CD4-positive, alpha-beta T cell (primary cell): ENCODE measurements around the gene SMPX. TPM values are rescaled to one million over a fixed set of nuclear protein-coding genes. Genes with fewer than 3 reads are reported as not detected.

Experiments used
- ATAC-seq: fragments of 200-7000 bp; cut with Tn5 transposase; one replicate; pipeline ENCODE4 v1.10.0; 2022; ENCODE audit warnings: mild to moderate bottlenecking; ENCODE audit not compliant: poor library complexity
- CTCF ChIA-PET: fragments of 350-600 bp; sonication (Branson Sonifier 250); formaldehyde crosslinking; loops from one replicate; lab custom pipeline; 2021; ENCODE audit warnings: antibody characterized with exemption, inconsistent platforms; lab: Charles Lee
- POLR2A ChIA-PET: fragments of 350-600 bp; sonication (Branson Sonifier 250); formaldehyde crosslinking; loops from one replicate; lab custom pipeline; 2021; ENCODE audit warnings: antibody characterized with exemption, inconsistent platforms; lab: Charles Lee
- DNase-seq, 14 experiments: peaks; one replicate each; pipeline ENCODE4 v3.0.0-alpha.2; 2013 to 2020; ENCODE audit warnings: mixed read lengths in 2 of 14
- H3K27ac ChIP-seq, 2 donors: one replicate each; pipeline versions ENCODE4 v1.5.1 to v1.7.0; 2013; ENCODE audit warnings: low read length in 2 of 2, low read depth in 1 of 2, mild to moderate bottlenecking in 1 of 2
- H3K27me3 ChIP-seq, 2 experiments: 1 replicate in 1 of 2; 2 replicates in 1 of 2; pipeline versions ENCODE4 v1.6.1 to v1.7.0; 2013; ENCODE audit warnings: low read length in 2 of 2, control low read depth in 1 of 2, mild to moderate bottlenecking in 1 of 2, moderate library complexity in 1 of 2; ENCODE audit not compliant: insufficient read depth in 2 of 2, control insufficient read depth in 1 of 2
- H3K36me3 ChIP-seq: one replicate; pipeline ENCODE4 v1.6.1; 2013; ENCODE audit warnings: low read length, control low read depth; ENCODE audit not compliant: insufficient read depth
- H3K4me1 ChIP-seq: one replicate; pipeline ENCODE4 v1.6.1; 2013; ENCODE audit warnings: low read length, control low read depth; ENCODE audit not compliant: insufficient read depth
- H3K4me3 ChIP-seq: one replicate; pipeline ENCODE4 v1.5.1; 2013; ENCODE audit warnings: mild to moderate bottlenecking, low read length, moderate library complexity
- H3K9me3 ChIP-seq, 2 experiments: 1 replicate in 1 of 2; 2 replicates in 1 of 2; pipeline versions ENCODE4 v1.6.1 to v1.7.0; 2013; ENCODE audit warnings: low read length in 2 of 2, mild to moderate bottlenecking in 2 of 2, control low read depth in 1 of 2, moderate library complexity in 1 of 2; ENCODE audit not compliant: control insufficient read depth in 1 of 2, insufficient read depth in 1 of 2
- H3K27ac Mint-ChIP-seq: one replicate; pipeline ENCODE4 v1.8.0; 2020; ENCODE audit warnings: mixed read lengths
- H3K27me3 Mint-ChIP-seq: one replicate; pipeline ENCODE4 v1.8.0; 2021; ENCODE audit warnings: mixed read lengths
- H3K36me3 Mint-ChIP-seq: one replicate; pipeline ENCODE4 v1.8.0; 2021; ENCODE audit warnings: low read depth, mixed read lengths
- H3K4me1 Mint-ChIP-seq: one replicate; pipeline ENCODE4 v1.8.0; 2021; ENCODE audit warnings: low read depth, mixed read lengths
- H3K4me3 Mint-ChIP-seq: one replicate; pipeline ENCODE4 v1.8.0; 2020; ENCODE audit warnings: mild to moderate bottlenecking, mixed read lengths
- H3K9me3 Mint-ChIP-seq: one replicate; pipeline ENCODE4 v1.8.0; 2020; ENCODE audit warnings: mixed read lengths
- CTCF ChIP-seq: fragments of 200-600 bp; IDR thresholded peaks from one replicate; pipeline ENCODE4 v1.8.0; 2022; ENCODE audit warnings: antibody characterized with exemption, mild to moderate bottlenecking
- intact Hi-C, 2 experiments: fragments of 100-400 bp; cut with DNase I in 1 of 2; cut with micrococcal nuclease in 1 of 2; formaldehyde crosslinking; loops; one replicate each; pipeline versions ENCODE4 v1.15.1 to v1.9.0; 2023 to 2025; cut with DNase I, micrococcal nuclease
- total RNA-seq, 174 experiments: library from RNA in 2 of 174; stranded (reverse) in 2 of 174; gene quantifications; one replicate each; pipeline ENCODE4 v1.2.3 and lab custom pipeline; 2021 to 2026

Gene SMPX
- total RNA-seq, 2 experiments from 2014 or later = not detected

GRCh38 chrX:21718575-21718974 is 39.3 kb downstream of the SMPX start:
- Histone ChIP-seq H3K4me1 (no peaks in the 10 kb centered on the region), H3K36me3 (no peaks in the 10 kb centered on the region), H3K27me3 (no peaks in the 10 kb centered on the region), H3K4me3 (no peak overlapping the region), H3K27ac (no peak overlapping the region), H3K9me3 (no peaks in the 10 kb centered on the region)
- ChIA-PET POLR2A (no interaction called here), CTCF (no interaction called here)
- DNase-seq = no peak
- H3K4me1 Mint-ChIP-seq = no peaks in the 10 kb centered on the region
- H3K27ac Mint-ChIP-seq = no peak overlapping the region
- no peak for TF ChIP-seq CTCF
- H3K27me3 Mint-ChIP-seq = no peaks in the 10 kb centered on the region
- intact Hi-C loops = no loop called here
- H3K9me3 Mint-ChIP-seq = no peaks in the 10 kb centered on the region
- H3K4me3 Mint-ChIP-seq = no peak overlapping the region
- no peaks in the 10 kb centered on the region for H3K36me3 Mint-ChIP-seq
- no peak for ATAC-seq

- intact Hi-C loops = no loop called here
- no peaks in the 10 kb centered on the region for H3K4me1 Mint-ChIP-seq
- ChIA-PET CTCF (no interaction called here), POLR2A (no interaction called here)
- DNase-seq = no peak
- H3K27ac ChIP-seq = no peak overlapping the region
- H3K9me3 Mint-ChIP-seq = no peaks in the 10 kb centered on the region
- H3K4me1 ChIP-seq = no peaks in the 10 kb centered on the region
- H3K9me3 ChIP-seq = no peaks in the 10 kb centered on the region
- no peak for ATAC-seq
- no peaks in the 10 kb centered on the region for H3K27me3 ChIP-seq
- no peak overlapping the region for H3K27ac Mint-ChIP-seq
- H3K4me3 Mint-ChIP-seq = no peak overlapping the region
- TF ChIP-seq CTCF = no peak
- H3K36me3 Mint-ChIP-seq = no peaks in the 10 kb centered on the region
- no peaks in the 10 kb centered on the region for H3K27me3 Mint-ChIP-seq
- no peak overlapping the region for H3K4me3 ChIP-seq
- no peaks in the 10 kb centered on the region for H3K36me3 ChIP-seq
These were observed 40.1 kb downstream of the SMPX start for GRCh38 chrX:21717802-21718201.

- CTCF ChIA-PET = no interaction called here
- intact Hi-C loops = no loop called here
- H3K36me3 Mint-ChIP-seq = no peaks in the 10 kb centered on the region
These were observed 42.1 kb downstream of the SMPX start for GRCh38 chrX:21715825-21716224.

More at GRCh38 chrX:21715825-21716224, 42.1 kb downstream of the SMPX start:
- no peak overlapping the region for H3K4me3 Mint-ChIP-seq
- H3K36me3 ChIP-seq = no peaks in the 10 kb centered on the region
- no peak overlapping the region for H3K27ac ChIP-seq
- no peak overlapping the region for H3K27ac Mint-ChIP-seq
- DNase-seq (no peak), ATAC-seq (no peak)
- no peaks in the 10 kb centered on the region for H3K27me3 ChIP-seq
- H3K9me3 Mint-ChIP-seq = no peaks in the 10 kb centered on the region
- no peak overlapping the region for H3K4me3 ChIP-seq
- no peaks in the 10 kb centered on the region for H3K9me3 ChIP-seq
- H3K27me3 Mint-ChIP-seq = no peaks in the 10 kb centered on the region
- no peaks in the 10 kb centered on the region for H3K4me1 ChIP-seq
- no peaks in the 10 kb centered on the region for H3K4me1 Mint-ChIP-seq
- POLR2A ChIA-PET = no interaction called here
- no peak for TF ChIP-seq CTCF
